ENCODE results near the gene MPPED2.

GRCh38 chr11:30510750-30511149, 75.4 kb downstream of the MPPED2 start:
- TF ChIP-seq CTCF (optimal IDR thresholded peaks at IDR 0.05 in 1 of 3, IDR thresholded peaks at IDR 0.05 in 1 of 3, conservative IDR thresholded peaks at IDR 0.05 in 1 of 3; ENCODE audit: extremely low read depth in 1 of 3, insufficient read depth in 2 of 3, low read length in 3 of 3), result no peak
- no peak for TF ChIP-seq EZH2 (IDR thresholded peaks at IDR 0.05; ENCODE audit: low read length)

Measured in keratinocyte (primary cell).